ENCODE data around the gene MARVELD1. TPM values are rescaled to one million over a fixed set of nuclear protein-coding genes. Genes with fewer than 3 reads are reported as not detected.
A peak's percentile ranks its signal among the peaks of the same experiment; 100 is the strongest.

MARVELD1 gene
- total RNA-seq, 1 donor from 2014 or later = 4.7 TPM

DNA sequence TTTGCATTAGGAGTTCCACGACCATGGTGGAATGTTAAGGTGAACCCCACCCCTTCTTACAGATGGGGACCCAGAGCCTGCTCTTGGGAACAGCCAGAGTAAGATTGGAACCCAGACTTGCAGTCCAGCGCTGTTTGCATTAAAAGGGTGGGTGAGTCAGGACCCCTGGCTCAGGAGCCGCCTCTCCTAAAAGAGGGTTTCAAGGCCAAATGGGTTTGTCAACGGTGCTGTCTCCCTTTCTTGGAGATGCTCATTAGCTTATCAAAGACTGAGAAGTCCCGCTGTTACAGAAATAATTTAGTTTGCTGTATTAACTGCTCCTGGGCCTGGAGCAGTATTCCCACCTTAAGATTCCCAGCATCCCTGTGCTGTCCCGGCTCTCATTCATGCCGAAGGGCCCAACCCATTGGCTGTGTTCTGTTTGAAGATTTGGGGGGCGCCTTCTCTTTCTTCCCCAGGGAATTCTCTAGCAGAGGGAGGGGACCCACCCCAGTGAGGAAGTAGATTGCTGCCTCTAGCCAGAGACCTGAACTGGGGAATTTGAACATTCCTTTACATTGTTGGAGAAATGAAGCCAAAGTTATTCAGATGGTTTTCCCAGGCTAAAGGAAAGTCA lies 1.8 kb downstream of the MARVELD1 start:
- no peaks in the 10 kb centered on the region for H3K27me3 ChIP-seq (ENCODE audit: control insufficient read depth, insufficient read depth, low read length)
- TF ChIP-seq, protein P1, sequence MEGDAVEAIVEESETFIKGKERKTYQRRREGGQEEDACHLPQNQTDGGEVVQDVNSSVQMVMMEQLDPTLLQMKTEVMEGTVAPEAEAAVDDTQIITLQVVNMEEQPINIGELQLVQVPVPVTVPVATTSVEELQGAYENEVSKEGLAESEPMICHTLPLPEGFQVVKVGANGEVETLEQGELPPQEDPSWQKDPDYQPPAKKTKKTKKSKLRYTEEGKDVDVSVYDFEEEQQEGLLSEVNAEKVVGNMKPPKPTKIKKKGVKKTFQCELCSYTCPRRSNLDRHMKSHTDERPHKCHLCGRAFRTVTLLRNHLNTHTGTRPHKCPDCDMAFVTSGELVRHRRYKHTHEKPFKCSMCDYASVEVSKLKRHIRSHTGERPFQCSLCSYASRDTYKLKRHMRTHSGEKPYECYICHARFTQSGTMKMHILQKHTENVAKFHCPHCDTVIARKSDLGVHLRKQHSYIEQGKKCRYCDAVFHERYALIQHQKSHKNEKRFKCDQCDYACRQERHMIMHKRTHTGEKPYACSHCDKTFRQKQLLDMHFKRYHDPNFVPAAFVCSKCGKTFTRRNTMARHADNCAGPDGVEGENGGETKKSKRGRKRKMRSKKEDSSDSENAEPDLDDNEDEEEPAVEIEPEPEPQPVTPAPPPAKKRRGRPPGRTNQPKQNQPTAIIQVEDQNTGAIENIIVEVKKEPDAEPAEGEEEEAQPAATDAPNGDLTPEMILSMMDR (IDR thresholded peaks at IDR 0.05; ENCODE audit: insufficient read depth, low read length, severe bottlenecking) = no peak
- peaks cover 5% of the 10 kb centered on the region for H3K36me3 ChIP-seq (ENCODE audit: control insufficient read depth, insufficient read depth, low read length)
- peak overlapping the region; percentile 55 for H3K4me3 ChIP-seq (ENCODE audit: low read depth, low read length)
- no peak for DNase-seq (ENCODE audit: low read depth)
- no peak for FAIRE-seq

DNA sequence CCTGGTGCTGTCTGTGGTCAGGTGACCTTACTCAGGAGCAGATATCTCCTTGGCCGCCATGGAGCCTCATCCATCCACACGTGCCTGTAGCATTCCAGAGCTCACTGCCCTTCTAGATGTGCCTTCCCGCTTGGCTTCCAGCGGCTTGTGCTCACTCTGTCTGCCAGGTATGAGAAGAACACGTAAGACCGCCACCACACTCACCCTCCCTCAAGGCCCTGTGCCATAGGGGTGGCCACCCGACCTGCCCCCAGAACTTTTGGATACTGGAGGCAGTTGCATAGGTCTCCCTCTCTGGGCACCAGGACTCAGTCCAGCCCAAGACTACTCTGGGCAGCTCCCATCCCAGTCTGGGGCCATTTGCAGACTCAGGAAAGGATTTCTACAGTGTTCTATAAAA lies 4.1 kb downstream of the MARVELD1 start:
- DNase-seq (ENCODE audit: low read depth) (no peak), FAIRE-seq (no peak)
- Histone ChIP-seq H3K4me3 (ENCODE audit: low read depth, low read length) (no peak overlapping the region), H3K27me3 (ENCODE audit: control insufficient read depth, insufficient read depth, low read length) (no peaks in the 10 kb centered on the region), H3K36me3 (ENCODE audit: control insufficient read depth, insufficient read depth, low read length) (peaks cover 5% of the 10 kb centered on the region)
- TF ChIP-seq, protein P1 (IDR thresholded peaks at IDR 0.05; ENCODE audit: insufficient read depth, low read length, severe bottlenecking) = no peak

DNA sequence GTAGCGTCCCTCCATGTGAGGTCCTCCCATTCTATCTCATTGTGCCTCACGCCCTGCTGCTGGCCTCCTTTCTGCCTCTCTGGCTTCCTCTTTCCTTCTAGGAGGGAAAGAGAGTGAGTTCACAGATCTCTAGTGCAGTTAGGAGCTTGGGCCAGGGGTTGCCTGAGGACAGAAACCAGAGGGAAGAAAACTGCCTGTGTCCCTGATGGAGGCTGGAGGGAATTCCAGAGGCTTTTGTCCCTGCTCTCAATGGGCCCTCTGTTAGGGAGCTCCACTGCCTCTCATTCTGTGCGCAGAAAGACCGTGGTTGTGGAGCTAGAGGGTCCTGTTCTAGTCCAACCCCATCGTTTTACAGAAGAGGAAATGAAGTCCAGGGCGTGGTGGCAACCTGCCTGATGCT lies 4.6 kb downstream of the MARVELD1 start:
- H3K4me3 ChIP-seq (ENCODE audit: low read depth, low read length) = no peak overlapping the region
- H3K36me3 ChIP-seq (ENCODE audit: control insufficient read depth, insufficient read depth, low read length) = peaks cover 5% of the 10 kb centered on the region
- DNase-seq (ENCODE audit: low read depth) (no peak), FAIRE-seq (no peak)
- TF ChIP-seq, protein P1 (IDR thresholded peaks at IDR 0.05; ENCODE audit: insufficient read depth, low read length, severe bottlenecking) = no peak
- no peaks in the 10 kb centered on the region for H3K27me3 ChIP-seq (ENCODE audit: control insufficient read depth, insufficient read depth, low read length)

GRCh38 chr10:97718659-97719142 lies 5.2 kb downstream of the MARVELD1 start:
- FAIRE-seq = peak; percentile 98
- Histone ChIP-seq H3K27me3 (ENCODE audit: control insufficient read depth, insufficient read depth, low read length) (no peaks in the 10 kb centered on the region), H3K36me3 (ENCODE audit: control insufficient read depth, insufficient read depth, low read length) (peaks cover 5% of the 10 kb centered on the region), H3K4me3 (ENCODE audit: low read depth, low read length) (no peak overlapping the region)
- peak; percentile 99 for DNase-seq (ENCODE audit: low read depth)
- TF ChIP-seq, protein P1 (IDR thresholded peaks at IDR 0.05; ENCODE audit: insufficient read depth, low read length, severe bottlenecking) = no peak

DNA sequence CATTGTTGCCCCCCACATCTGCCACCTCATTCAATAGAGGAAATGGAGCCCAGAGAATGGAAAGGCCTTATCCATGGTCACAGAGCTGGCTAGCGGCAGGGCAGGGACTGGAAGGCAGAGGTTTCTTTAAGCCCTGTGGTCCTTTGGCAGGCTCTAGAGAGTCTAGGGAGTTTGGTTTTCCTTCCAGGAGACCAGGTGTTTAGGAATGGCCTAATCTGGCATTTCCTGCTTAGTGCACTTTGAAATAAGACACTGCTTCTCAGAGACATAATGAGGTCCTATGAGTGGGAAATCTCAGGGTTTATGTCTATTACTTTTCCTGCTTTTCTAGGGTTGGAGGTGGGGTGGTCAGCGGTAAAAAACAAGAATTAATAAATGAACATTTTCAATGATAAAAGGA lies 6.1 kb downstream of the MARVELD1 start:
- H3K36me3 ChIP-seq (ENCODE audit: control insufficient read depth, insufficient read depth, low read length) = peaks cover 5% of the 10 kb centered on the region
- H3K4me3 ChIP-seq (ENCODE audit: low read depth, low read length) = no peak overlapping the region
- TF ChIP-seq, protein P1 (IDR thresholded peaks at IDR 0.05; ENCODE audit: insufficient read depth, low read length, severe bottlenecking) = no peak
- DNase-seq (ENCODE audit: low read depth) (no peak), FAIRE-seq (no peak)
- no peaks in the 10 kb centered on the region for H3K27me3 ChIP-seq (ENCODE audit: control insufficient read depth, insufficient read depth, low read length)

Data from bronchial epithelial cell (primary cell).